HEK293 (cell line): ENCODE results near the gene ADRM1.

Source experiments
- CTCF ChIA-PET: fragments of 350-600 bp; formaldehyde crosslinking; extraction: SDS; loops from one replicate; lab custom pipeline; 2021; ENCODE audit warnings: antibody characterized with exemption; lab: Yijun Ruan, JAX
- POLR2A ChIA-PET: fragments of 300-600 bp; formaldehyde crosslinking; extraction: SDS; loops from one replicate; lab custom pipeline; 2020; ENCODE audit warnings: antibody characterized with exemption, inconsistent platforms; lab: Yijun Ruan, JAX
- H3K27ac ChIP-seq: fragments of 200-500 bp; sonication (Bioruptor generic); 2 replicates; pipeline ENCODE4 v1.5.1; 2014; ENCODE audit warnings: low read depth, low read length, control low read depth, inconsistent platforms; ENCODE audit errors: extremely low read depth
- H3K36me3 ChIP-seq, 2 experiments: fragments of 200-500 bp in 1 of 2; sonication (Bioruptor generic) in 1 of 2; 1 replicate in 1 of 2; 2 replicates in 1 of 2; pipeline ENCODE4 v1.5.1; 2014 to 2017; ENCODE audit warnings: inconsistent platforms in 2 of 2, low read length in 2 of 2; ENCODE audit not compliant: control insufficient read depth in 2 of 2, insufficient read depth in 1 of 2
- H3K4me1 ChIP-seq: fragments of 200-500 bp; sonication (Bioruptor generic); 2 replicates; pipeline ENCODE4 v1.5.1; 2014; ENCODE audit warnings: mild to moderate bottlenecking, low read length, inconsistent platforms; ENCODE audit not compliant: control insufficient read depth, insufficient read depth
- H3K4me3 ChIP-seq: 2 replicates; pipeline ENCODE4 v1.5.1; 2011; ENCODE audit warnings: low read depth, mild to moderate bottlenecking, control low read depth, low read length, moderate library complexity
- H3K9me3 ChIP-seq: fragments of 200-500 bp; sonication (Bioruptor generic); 2 replicates; pipeline ENCODE4 v1.5.1; 2014; ENCODE audit warnings: low read depth, low read length, inconsistent platforms; ENCODE audit not compliant: control insufficient read depth, insufficient read depth
- BCL11A ChIP-seq: fragments of 450-650 bp; formaldehyde crosslinking; IDR thresholded peaks from 2 replicates; pipeline ENCODE4 v1.5.1; 2016; ENCODE audit warnings: low read depth, missing biosample characterization, missing genetic modification characterization
- EGR2 ChIP-seq: fragments of 450-650 bp; formaldehyde crosslinking; IDR thresholded peaks from 2 replicates; pipeline ENCODE4 v1.5.1; 2016; ENCODE audit warnings: low read depth, missing biosample characterization, missing genetic modification characterization
- GLIS1 ChIP-seq: fragments of 450-650 bp; formaldehyde crosslinking; IDR thresholded peaks from 2 replicates; pipeline ENCODE4 v1.5.1; 2016; ENCODE audit warnings: missing biosample characterization, missing genetic modification characterization
- HOXD13 ChIP-seq: sonication (generic); formaldehyde crosslinking; IDR thresholded peaks from 2 replicates; pipeline ENCODE4 v1.8.0; 2022; ENCODE audit warnings: missing genetic modification reagents, borderline replicate concordance
- MYNN ChIP-seq: fragments of 450-650 bp; formaldehyde crosslinking; IDR thresholded peaks from 2 replicates; pipeline ENCODE4 v1.5.1; 2016; ENCODE audit warnings: missing biosample characterization, missing genetic modification characterization, borderline replicate concordance
- ZBTB1 ChIP-seq: fragments of 450-650 bp; formaldehyde crosslinking; IDR thresholded peaks from 2 replicates; pipeline ENCODE4 v1.5.1; 2016; ENCODE audit warnings: missing biosample characterization, missing genetic modification characterization
- ZBTB7A ChIP-seq: fragments of 450-650 bp; formaldehyde crosslinking; IDR thresholded peaks from 2 replicates; pipeline ENCODE4 v1.5.1; 2016; ENCODE audit warnings: low read depth, missing biosample characterization, missing genetic modification characterization
- ZIC2 ChIP-seq: fragments of 450-650 bp; formaldehyde crosslinking; IDR thresholded peaks from 2 replicates; pipeline ENCODE4 v1.5.1; 2016; ENCODE audit warnings: missing biosample characterization, missing genetic modification characterization
- ZNF132 ChIP-seq: fragments of 450-650 bp; formaldehyde crosslinking; IDR thresholded peaks from 2 replicates; pipeline ENCODE4 v1.5.1; 2017; ENCODE audit warnings: missing biosample characterization, missing genetic modification characterization, borderline replicate concordance
- ZNF138 ChIP-seq: fragments of 450-650 bp; formaldehyde crosslinking; IDR thresholded peaks from 2 replicates; pipeline ENCODE4 v1.5.1; 2016; ENCODE audit warnings: missing biosample characterization, missing genetic modification characterization, borderline replicate concordance
- ZNF140 ChIP-seq: fragments of 450-650 bp; formaldehyde crosslinking; IDR thresholded peaks from 2 replicates; pipeline ENCODE4 v1.5.1; 2016; ENCODE audit warnings: missing biosample characterization, missing genetic modification characterization
- ZNF23 ChIP-seq: fragments of 450-650 bp; formaldehyde crosslinking; IDR thresholded peaks from 2 replicates; pipeline ENCODE4 v1.5.1; 2016; ENCODE audit warnings: missing biosample characterization, missing genetic modification characterization, borderline replicate concordance
- ZNF239 ChIP-seq: fragments of 450-650 bp; formaldehyde crosslinking; IDR thresholded peaks from 2 replicates; pipeline ENCODE4 v1.5.1; 2016; ENCODE audit warnings: missing biosample characterization, missing genetic modification characterization
- ZNF24 ChIP-seq: fragments of 450-650 bp; formaldehyde crosslinking; IDR thresholded peaks from 2 replicates; pipeline ENCODE4 v1.5.1; 2016; ENCODE audit warnings: missing biosample characterization, missing genetic modification characterization
- ZNF302 ChIP-seq: fragments of 450-650 bp; formaldehyde crosslinking; IDR thresholded peaks from 2 replicates; pipeline ENCODE4 v1.5.1; 2016; ENCODE audit warnings: missing biosample characterization, missing genetic modification characterization, low read depth
- ZNF324 ChIP-seq: fragments of 450-650 bp; formaldehyde crosslinking; IDR thresholded peaks from 2 replicates; pipeline ENCODE4 v1.5.1; 2016; ENCODE audit warnings: missing biosample characterization, missing genetic modification characterization
- ZNF677 ChIP-seq: fragments of 450-650 bp; IDR thresholded peaks from 2 replicates; pipeline ENCODE4 v1.5.0; 2018; ENCODE audit warnings: missing biosample characterization, mild to moderate bottlenecking, missing genetic modification characterization, moderate library complexity
- TF ChIP-seq, protein P1 (sequence below): fragments of 450-650 bp; formaldehyde crosslinking; IDR thresholded peaks from 2 replicates; pipeline ENCODE4 v1.5.1; 2016; ENCODE audit warnings: missing biosample characterization, missing genetic modification characterization
- TF ChIP-seq, protein P2 (sequence below): fragments of 450-650 bp; formaldehyde crosslinking; IDR thresholded peaks from 2 replicates; pipeline ENCODE4 v1.5.1; 2016; ENCODE audit warnings: missing biosample characterization, missing genetic modification characterization
- TF ChIP-seq, protein P3 (sequence below): fragments of 450-650 bp; formaldehyde crosslinking; IDR thresholded peaks from 2 replicates; pipeline ENCODE4 v1.5.1; 2016; ENCODE audit warnings: missing biosample characterization, missing genetic modification characterization
- TF ChIP-seq, protein P4 (sequence below): fragments of 450-650 bp; formaldehyde crosslinking; IDR thresholded peaks from 2 replicates; pipeline ENCODE4 v1.5.1; 2016; ENCODE audit warnings: missing biosample characterization, missing genetic modification characterization

The ADRM1 gene

DNA sequence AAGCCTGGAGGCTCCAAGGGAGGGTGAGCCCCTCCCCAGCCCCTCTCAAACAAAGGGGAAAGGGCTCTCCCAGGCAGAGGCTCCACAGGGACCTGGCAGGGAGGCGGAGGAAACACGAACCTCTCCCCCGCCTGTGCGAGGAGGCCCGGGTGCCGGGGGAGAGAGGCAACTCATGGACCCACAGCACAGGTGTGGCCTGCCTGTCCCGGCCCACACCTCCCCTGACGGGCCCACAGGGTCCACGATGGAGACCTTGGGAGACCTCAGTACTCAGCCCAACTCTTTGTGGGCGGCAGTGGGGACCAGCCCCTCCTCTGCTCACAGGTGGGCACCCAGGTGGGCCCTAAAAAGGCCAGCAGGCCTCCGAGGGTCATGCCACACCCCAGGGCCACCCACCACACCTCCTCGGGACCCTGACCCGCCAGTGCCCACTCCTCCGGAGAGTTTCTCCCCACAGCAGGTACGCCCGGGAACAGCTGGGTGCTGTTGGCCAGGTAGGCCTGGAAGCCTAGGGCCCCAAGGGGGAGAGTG lies 52.1 kb downstream of the ADRM1 start:
- CTCF ChIA-PET, result interaction anchor here (1.9 kb wide), 1 partner anchor 9 kb away, joined by 6 read pairs; no protein-coding TSS in a partner anchor
- H3K4me1 ChIP-seq, result peaks cover 7% of the 10 kb centered on the region
- peak; percentile 67 for TF ChIP-seq ZIC2 (tag by site-specific recombination)
- TF ChIP-seq BCL11A, result no peak
- TF ChIP-seq, protein P1, sequence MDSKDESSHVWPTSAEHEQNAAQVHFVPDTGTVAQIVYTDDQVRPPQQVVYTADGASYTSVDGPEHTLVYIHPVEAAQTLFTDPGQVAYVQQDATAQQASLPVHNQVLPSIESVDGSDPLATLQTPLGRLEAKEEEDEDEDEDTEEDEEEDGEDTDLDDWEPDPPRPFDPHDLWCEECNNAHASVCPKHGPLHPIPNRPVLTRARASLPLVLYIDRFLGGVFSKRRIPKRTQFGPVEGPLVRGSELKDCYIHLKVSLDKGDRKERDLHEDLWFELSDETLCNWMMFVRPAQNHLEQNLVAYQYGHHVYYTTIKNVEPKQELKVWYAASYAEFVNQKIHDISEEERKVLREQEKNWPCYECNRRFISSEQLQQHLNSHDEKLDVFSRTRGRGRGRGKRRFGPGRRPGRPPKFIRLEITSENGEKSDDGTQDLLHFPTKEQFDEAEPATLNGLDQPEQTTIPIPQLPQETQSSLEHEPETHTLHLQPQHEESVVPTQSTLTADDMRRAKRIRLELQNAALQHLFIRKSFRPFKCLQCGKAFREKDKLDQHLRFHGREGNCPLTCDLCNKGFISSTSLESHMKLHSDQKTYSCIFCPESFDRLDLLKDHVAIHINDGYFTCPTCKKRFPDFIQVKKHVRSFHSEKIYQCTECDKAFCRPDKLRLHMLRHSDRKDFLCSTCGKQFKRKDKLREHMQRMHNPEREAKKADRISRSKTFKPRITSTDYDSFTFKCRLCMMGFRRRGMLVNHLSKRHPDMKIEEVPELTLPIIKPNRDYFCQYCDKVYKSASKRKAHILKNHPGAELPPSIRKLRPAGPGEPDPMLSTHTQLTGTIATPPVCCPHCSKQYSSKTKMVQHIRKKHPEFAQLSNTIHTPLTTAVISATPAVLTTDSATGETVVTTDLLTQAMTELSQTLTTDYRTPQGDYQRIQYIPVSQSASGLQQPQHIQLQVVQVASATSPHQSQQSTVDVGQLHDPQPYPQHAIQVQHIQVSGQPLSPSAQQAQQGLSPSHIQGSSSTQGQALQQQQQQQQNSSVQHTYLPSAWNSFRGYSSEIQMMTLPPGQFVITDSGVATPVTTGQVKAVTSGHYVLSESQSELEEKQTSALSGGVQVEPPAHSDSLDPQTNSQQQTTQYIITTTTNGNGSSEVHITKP, result no peak
- TF ChIP-seq ZNF239 (tag by site-specific recombination), result no peak
- TF ChIP-seq GLIS1, result peak; percentile 96
- TF ChIP-seq ZNF677, result no peak
- TF ChIP-seq ZNF302 (tag by site-specific recombination), result no peak
- peak; percentile 22; the same call in 1 of the 2 replicates for TF ChIP-seq EGR2
- TF ChIP-seq, protein P2, sequence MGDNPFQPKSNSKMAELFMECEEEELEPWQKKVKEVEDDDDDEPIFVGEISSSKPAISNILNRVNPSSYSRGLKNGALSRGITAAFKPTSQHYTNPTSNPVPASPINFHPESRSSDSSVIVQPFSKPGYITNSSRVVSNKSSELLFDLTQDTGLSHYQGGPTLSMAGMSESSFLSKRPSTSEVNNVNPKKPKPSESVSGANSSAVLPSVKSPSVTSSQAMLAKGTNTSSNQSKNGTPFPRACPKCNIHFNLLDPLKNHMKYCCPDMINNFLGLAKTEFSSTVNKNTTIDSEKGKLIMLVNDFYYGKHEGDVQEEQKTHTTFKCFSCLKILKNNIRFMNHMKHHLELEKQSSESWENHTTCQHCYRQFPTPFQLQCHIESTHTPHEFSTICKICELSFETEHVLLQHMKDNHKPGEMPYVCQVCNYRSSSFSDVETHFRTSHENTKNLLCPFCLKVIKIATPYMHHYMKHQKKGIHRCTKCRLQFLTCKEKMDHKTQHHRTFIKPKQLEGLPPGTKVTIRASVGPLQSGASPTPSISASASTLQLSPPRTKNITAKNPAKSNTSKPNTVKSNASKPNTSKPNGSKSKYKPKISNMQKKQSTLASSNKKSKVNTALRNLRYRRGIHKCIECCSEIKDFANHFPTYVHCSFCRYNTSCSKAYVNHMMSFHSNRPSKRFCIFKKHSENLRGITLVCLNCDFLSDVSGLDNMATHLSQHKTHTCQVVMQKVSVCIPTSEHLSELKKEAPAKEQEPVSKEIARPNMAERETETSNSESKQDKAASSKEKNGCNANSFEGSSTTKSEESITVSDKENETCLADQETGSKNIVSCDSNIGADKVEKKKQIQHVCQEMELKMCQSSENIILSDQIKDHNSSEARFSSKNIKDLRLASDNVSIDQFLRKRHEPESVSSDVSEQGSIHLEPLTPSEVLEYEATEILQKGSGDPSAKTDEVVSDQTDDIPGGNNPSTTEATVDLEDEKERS, result no peak
- TF ChIP-seq ZBTB7A (tag by site-specific recombination), result no peak
- TF ChIP-seq, all 188 proteins: peak for 3
- Histone ChIP-seq H3K27ac (no peak overlapping the region), H3K36me3 (peaks cover 0 to 45% of the 10 kb centered on the region in 2 experiments; a peak in 1 of 3 replicates), H3K9me3 (no peaks in the 10 kb centered on the region), H3K4me3 (no peak overlapping the region)
- POLR2A ChIA-PET, result interaction anchor here (1.9 kb wide), 1 partner anchor 32 kb away, joined by 8 read pairs; the partner anchor contains the start of gene RPS21

DNA sequence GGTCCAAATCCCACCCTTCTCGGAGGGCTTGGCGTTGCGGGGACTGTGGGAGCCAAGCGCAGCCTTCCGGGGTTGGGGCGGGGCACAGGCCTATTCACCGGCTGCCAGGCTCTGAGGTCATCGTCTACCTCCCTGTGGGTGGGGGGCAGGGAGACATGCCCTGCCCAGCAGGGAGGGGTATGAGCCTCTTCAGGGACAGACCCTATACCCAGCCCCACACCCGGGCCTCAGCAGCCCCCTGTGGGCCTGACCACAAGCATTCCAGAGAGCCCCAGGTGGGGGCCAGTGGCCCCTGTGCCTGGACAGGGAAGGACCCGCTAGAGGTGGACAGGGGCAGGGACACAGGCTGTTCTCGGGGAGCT lies 52.7 kb downstream of the ADRM1 start:
- no peaks in the 10 kb centered on the region for H3K9me3 ChIP-seq
- 0 out of 2 replicates have a peak overlapping the region, but pooled peaks have one; percentile 4 for H3K27ac ChIP-seq
- peak overlapping the region; percentile 18 for H3K4me3 ChIP-seq
- ChIA-PET POLR2A (interaction anchor here (0.5 to 1.9 kb wide), 3 partner anchors 12 to 38 kb away, joined by 3 to 8 read pairs (median 3); partner anchors contain the start of genes LAMA5 and RPS21), CTCF (interaction anchor here (1.9 kb wide), 1 partner anchor 9 kb away, joined by 6 read pairs; no protein-coding TSS in a partner anchor)
- peaks cover 0 to 39% of the 10 kb centered on the region in 2 experiments; a peak in 1 of 3 replicates for H3K36me3 ChIP-seq
- H3K4me1 ChIP-seq, result peaks cover 2% of the 10 kb centered on the region; the same call in 1 of the 2 replicates
- TF ChIP-seq MYNN (tag by site-specific recombination), result no peak
- TF ChIP-seq, protein P1, result no peak
- TF ChIP-seq ZNF324 (tag by site-specific recombination), result no peak
- TF ChIP-seq, protein P3, sequence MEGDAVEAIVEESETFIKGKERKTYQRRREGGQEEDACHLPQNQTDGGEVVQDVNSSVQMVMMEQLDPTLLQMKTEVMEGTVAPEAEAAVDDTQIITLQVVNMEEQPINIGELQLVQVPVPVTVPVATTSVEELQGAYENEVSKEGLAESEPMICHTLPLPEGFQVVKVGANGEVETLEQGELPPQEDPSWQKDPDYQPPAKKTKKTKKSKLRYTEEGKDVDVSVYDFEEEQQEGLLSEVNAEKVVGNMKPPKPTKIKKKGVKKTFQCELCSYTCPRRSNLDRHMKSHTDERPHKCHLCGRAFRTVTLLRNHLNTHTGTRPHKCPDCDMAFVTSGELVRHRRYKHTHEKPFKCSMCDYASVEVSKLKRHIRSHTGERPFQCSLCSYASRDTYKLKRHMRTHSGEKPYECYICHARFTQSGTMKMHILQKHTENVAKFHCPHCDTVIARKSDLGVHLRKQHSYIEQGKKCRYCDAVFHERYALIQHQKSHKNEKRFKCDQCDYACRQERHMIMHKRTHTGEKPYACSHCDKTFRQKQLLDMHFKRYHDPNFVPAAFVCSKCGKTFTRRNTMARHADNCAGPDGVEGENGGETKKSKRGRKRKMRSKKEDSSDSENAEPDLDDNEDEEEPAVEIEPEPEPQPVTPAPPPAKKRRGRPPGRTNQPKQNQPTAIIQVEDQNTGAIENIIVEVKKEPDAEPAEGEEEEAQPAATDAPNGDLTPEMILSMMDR (tag by site-specific recombination), result no peak
- TF ChIP-seq, protein P4, sequence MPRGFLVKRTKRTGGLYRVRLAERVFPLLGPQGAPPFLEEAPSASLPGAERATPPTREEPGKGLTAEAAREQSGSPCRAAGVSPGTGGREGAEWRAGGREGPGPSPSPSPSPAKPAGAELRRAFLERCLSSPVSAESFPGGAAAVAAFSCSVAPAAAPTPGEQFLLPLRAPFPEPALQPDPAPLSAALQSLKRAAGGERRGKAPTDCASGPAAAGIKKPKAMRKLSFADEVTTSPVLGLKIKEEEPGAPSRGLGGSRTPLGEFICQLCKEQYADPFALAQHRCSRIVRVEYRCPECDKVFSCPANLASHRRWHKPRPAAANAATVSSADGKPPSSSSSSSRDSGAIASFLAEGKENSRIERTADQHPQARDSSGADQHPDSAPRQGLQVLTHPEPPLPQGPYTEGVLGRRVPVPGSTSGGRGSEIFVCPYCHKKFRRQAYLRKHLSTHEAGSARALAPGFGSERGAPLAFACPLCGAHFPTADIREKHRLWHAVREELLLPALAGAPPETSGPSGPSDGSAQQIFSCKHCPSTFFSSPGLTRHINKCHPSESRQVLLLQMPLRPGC (tag by site-specific recombination), result peak; percentile 28; the same call in 1 of the 2 replicates
- TF ChIP-seq HOXD13, result no peak
- TF ChIP-seq ZNF140, result no peak
- TF ChIP-seq ZBTB1 (tag by site-specific recombination), result no peak
- TF ChIP-seq ZNF24 (tag by site-specific recombination), result no peak
- no peak for TF ChIP-seq ZNF23 (tag by site-specific recombination)
- TF ChIP-seq ZNF138, result no peak
- no peak for TF ChIP-seq ZNF132 (tag by site-specific recombination)
